SH-SY5Y (cell line): Measurements from ENCODE around the gene PDZRN4.

Experiments used
- GATA2 ChIP-seq: IDR thresholded peaks from 2 replicates; pipeline ENCODE4 v1.6.1; 2011; ENCODE audit warnings: mild to moderate bottlenecking, low read depth, low read length
- GATA3 ChIP-seq: IDR thresholded peaks from 2 replicates; pipeline ENCODE4 v1.6.1; 2011; ENCODE audit warnings: low read depth, mild to moderate bottlenecking, low read length, moderate library complexity

Gene PDZRN4

DNA sequence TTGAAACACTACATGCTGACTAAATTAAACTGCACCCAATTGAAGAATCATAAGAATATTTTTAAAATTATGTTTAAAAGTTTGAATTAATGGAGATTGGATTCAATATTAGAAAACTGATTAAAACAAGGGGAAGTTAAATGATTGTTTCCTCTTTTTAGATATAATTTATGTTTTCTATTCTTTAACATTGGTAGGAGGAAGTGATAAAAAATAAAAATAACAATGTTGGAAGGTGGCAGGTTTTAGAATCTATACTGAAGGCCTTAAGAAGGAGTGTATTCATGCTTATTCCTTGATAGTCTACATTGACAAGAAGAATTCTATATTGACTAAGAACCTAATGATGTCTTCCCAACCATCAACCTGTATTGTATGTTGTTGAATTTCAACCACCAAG is 168.1 kb downstream of the PDZRN4 start:
- no peak for TF ChIP-seq GATA2
- TF ChIP-seq GATA3, result no peak

DNA sequence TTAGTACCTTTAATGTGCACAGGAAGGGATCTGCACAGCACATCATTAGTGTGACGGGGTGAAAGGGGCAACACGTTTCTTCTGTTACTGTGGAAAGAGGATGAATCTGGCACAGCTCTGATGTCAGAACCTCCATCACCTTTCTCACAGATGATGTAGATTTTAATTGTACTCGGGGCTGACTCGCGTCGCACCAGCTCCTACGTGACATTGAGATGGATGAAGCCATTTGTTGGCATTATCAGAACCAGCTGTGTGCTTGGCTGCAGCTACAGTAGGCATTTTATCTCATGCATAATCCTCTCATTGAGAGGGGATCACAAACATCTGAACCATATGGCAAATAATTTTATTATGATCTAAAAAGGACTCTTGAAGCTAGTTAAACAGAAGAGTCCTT is 173.6 kb downstream of the PDZRN4 start:
- TF ChIP-seq GATA2 (peak; percentile 68), GATA3 (peak; percentile 39; the same call in 1 of the 2 replicates)

DNA sequence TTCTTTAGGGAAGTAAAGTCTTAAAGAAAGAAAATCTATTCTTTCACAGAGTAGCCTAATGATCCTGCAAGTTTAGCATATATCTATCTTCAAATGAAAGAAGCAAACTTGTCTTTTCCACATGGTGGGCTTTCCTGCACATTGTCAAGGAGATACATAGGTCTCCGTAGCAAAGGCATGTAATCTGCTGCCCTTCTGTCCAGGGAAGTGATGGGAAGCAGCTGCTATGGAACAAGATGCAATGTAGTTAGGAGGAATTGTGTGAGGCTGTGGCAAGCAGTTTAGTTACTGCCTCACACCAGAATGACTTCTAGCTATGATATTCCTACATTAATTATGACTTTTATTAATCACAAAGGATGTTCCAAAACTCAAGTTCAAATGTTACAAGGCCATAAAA is 174.4 kb downstream of the PDZRN4 start:
- TF ChIP-seq GATA3 (no peak), GATA2 (no peak)

DNA sequence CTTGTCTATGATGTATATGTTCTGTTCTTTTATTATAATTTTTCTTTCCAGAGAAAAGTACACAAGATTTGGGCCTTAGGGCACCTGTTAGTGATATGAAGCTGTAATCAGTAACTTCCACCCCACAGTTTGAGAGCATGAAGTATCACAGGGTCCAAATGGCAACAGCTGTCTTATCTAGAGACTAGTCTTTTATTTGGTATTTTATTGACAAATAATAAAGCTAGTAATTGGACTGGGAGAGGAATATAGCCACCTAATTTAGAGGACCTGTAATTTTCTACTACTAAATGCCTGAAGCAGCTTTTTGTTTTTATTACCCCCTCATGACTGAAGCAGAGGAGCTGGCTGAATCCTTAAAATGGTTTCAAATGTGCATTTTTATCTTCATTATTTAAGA is 174.8 kb downstream of the PDZRN4 start:
- no peak for TF ChIP-seq GATA3
- no peak for TF ChIP-seq GATA2

DNA sequence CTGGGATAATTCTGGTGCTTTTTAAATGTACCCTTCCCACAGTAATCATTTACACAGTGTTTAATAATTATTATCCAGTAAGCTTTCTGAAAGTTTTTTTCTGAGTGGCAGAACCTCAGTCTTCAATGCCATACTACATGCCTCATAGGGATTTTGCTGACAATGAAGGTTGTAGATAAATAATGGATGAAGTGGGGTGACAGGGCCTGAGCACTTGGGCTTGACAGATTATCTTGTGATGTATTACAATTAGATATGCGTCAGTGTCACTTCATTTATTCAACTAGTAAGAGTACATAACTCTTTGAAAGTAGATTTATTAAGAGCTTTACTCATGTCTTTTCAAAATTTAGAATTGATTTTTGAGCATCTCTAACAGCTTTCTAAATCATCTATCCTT is 176.1 kb downstream of the PDZRN4 start:
- TF ChIP-seq GATA2 (no peak), GATA3 (no peak)

DNA sequence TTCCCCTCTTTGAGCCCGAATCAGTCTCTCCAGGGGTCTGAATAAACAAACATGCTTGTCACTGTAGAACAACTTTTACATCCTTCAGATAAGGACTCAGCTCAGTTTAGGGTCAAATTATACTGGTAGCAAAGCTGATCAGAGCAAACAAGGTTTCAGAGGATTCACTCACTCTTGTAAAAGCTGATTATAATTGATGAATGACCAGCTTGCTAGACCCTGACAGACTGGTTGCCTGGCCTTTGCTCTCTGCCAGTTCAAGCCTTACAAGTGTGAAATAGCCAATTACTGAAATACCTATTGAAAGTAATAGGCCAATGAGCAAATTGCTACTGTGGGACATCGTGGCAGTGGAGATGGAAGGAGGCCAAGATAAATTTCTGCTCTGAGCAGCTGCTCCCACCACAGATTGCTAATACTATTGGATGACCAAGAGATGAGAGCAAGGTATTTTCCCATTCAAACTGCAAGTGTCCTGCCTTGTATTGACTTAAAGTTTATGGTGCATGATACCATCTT is 177.6 kb downstream of the PDZRN4 start:
- TF ChIP-seq GATA3 (no peak), GATA2 (no peak)

DNA sequence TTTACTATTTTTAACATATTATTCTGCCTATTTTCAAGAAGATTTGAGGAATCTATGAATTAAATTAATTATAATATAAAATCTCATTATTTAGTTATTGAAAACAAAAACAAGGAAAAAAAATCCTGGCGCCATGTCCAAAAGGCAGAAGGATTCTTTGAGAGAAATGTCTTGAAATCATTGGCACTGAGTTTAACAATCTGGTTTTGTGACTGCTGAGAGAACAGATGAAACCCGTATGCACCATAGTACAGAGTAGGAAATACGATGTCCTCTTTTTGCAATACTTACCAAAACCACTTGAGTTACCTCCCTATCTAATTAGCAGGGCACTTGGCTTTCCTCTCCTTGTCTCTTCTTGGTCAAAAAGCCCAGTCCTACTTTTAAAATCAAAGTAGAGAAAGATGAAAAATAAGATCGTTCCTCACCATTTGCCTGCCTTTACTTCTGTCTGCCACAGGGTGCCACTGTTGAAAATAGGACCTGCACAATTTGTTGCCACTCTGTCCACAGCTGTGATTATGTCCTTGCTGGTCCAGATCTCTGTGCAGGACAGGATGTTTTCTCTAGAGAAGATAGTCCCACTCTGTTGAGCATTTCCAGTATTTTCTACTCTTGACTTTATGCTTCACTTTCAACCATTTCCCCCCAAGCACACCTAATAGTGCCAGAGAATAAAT is 179.7 kb downstream of the PDZRN4 start:
- no peak for TF ChIP-seq GATA3
- no peak for TF ChIP-seq GATA2

DNA sequence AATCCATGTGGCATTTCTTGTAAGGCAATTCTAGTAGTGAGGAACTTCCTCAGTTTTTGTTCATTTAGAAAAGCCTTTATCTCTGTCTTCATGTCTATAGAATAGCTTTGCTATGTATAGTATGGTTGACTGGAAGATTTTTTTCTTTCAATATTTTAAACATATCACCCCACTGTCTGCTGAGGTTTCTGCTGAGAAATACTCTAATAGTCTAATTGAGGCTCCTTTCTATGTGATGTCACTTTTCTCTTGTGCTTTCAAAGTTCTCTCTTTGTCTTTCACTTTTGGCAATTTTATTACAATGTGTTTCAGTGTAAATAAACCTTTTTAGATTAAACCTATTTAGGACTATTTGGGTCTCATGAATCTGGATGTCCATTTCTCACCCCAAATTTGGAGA is 192.8 kb downstream of the PDZRN4 start:
- TF ChIP-seq GATA2 (no peak), GATA3 (no peak)

DNA sequence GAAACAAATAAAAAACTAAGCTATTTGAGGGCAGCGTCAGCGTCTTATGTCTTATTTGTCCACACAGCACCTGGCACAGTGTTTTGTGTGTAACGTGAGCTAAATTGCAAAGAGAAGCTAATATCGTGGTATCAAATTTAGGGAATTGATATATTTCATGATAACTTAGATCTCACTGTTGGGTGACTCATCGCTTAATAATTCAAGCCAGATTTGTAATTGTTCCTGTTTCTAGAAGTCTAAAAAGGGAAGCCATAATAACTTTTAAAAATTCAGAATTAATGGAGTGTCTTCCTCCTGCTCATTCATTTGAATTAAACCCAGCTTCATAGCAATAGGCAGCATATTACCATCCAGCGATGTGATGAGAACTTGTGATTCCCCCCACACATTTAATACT is 214.7 kb downstream of the PDZRN4 start:
- no peak for TF ChIP-seq GATA2
- no peak for TF ChIP-seq GATA3

DNA sequence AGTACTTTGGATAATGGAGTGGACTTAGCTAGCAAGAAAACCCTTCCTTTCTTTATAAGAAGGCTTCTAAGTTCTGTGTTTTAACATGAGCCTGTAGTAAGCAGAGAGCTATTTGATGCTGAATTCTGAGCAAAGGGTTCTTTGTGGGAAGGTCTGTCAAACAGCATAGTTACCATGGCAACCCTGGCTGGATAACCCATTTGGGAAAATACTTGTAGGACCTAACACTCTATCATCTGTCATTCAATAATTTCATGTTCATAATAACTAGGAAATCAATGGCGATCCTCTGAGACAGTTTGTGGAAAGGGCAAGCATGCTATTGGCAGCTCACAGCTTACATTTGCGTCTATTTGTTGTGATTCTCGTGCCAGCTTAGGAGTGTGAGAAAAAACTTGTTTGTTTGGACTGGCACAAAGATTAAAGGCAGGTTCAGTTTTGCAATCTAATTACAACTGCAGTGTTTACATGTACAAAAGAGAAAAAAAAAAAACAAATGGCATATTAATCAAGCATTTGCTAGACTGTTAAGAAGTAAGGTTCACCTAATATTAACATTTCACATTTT is 219.2 kb downstream of the PDZRN4 start:
- TF ChIP-seq GATA2 (no peak), GATA3 (no peak)

DNA sequence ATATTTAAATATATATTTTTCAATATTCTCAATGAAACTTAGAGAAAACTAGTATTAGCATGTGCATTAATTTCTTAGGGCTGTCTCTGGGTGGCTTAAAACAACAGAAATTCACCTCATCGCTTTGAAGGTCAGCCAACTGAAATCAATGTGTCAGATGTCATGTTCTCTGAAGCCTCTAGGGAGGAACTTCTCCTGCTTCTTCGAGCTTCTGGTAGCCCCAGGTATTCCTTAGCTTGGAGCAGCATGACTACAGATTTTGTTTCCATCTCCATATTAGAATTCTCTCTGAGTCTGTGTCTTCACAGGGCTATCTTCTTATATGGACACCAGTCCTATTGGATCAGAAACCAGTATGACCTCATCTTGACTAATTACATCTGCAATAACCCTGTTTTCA is 221.5 kb downstream of the PDZRN4 start:
- no peak for TF ChIP-seq GATA2

DNA sequence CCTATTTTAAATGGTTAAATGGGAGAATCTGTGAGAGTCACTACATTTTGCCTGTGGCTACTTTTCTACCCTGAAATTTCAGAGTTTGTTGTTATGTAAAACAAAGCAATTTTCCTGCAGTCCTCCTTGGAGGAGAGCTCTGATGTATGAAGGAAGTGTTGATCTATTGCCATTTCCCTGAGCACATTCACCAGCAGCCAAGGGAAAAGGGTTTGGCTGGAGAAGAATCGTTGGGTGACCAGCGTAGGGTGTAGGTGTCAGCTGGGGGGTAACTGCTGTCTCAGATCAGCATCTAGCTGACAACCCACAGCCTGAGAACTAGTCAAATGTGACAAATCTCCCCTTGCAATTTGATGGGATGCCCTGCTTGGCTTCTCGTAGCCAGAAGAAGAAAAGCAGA is 230.5 kb downstream of the PDZRN4 start:
- TF ChIP-seq GATA2 (no peak), GATA3 (no peak)

DNA sequence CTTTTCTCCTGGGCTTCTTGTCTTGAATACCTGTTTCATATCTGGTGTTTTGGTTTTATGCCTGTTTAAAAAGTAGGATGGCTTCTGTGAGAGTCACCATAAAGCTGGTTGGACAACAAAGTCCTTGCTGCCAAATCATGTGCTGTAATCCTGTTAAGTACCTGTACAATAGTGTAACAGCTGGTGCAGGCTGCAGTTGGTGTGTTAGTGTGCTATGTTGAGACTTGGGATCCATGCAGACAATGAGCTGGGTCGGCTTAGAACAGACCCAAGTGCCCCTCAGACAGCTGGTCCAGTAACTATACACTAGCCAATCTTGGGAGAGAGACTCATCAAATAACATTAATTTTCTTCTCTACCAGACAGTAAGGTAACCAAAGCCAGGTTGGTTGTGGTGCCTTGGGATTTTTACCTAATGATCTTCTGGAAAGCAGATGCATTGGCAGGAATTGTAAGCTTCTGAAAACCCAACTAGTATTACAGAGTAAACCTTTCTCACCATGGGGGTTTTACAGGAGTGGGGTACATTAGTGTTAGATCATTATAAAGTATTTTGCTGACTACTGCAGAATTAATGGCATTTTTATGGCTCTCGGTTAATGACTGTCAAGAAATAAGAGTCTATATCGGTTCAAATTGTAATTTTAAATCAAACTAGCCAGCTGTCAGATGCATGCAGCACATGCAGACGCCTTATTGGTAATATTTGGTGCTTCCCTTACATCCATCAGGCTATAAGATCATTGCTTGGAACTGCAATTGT is 231.2 kb downstream of the PDZRN4 start:
- no peak for TF ChIP-seq GATA2
- no peak for TF ChIP-seq GATA3

DNA sequence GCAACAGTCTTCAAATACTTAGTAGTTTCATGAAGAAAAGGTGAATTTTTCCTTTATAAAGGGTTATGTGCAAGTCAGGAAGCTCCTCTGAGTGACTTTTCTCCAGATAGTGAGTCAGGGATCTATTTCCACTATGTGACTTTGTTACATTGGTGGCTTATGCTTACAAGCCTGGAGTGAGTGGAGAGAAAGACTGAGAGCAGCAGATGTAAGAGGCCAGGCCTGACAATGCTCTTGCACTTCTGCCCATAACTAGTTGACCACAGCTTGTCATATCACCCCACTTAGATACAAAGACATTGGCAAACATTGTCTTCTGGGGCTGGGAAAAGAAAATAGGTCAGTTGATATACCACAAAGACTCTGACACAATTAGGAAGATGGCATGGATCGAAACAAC is 236.5 kb downstream of the PDZRN4 start:
- no peak for TF ChIP-seq GATA2
- TF ChIP-seq GATA3, result no peak

DNA sequence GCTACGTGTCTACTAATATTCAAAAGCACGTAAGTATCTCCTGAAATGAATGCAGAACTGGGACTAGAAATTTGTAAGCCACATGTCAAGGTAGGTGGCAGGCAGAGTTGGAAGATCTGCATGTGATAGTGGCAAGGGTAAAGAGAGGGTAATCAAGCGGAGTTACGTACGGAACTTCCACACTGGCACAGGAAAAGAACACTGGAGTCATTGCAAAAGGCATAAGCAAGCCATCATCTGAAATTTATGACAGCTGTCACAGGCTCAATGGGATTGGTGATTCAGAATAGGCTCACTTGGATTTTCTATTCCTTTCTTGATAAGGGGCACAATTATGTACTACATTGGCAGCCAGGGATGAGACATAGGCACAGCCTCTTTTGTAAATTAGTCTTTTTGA is 245.3 kb downstream of the PDZRN4 start:
- TF ChIP-seq GATA3 (no peak), GATA2 (no peak)
